ENCODE results near the gene ZNF439.
"Not testable (repeated sequence)": the region's sequence is repeated elsewhere in the genome, so short reads cannot be mapped to it uniquely, and the experiment has no call there.

DNA sequence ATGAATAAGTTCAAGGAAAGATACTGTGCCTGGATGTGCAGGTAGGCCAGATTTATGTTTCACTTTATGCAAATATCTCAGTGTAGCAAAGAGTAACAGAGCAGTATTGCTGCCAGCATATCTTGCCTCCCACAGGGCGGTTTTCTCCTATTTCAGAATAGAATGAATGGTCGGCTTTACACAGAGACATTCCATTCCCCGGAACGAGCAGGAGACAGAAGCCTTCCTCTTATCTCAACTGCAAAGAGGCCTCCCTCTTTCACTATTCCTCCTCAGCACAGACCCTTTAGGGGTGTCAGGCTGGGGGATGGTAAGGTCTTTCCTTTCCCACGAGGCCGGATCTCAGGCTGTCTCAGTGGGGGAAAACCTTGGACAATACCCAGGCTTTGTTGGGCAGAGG, 41.4 kb downstream of the ZNF439 start:
- TF ChIP-seq, protein P1, sequence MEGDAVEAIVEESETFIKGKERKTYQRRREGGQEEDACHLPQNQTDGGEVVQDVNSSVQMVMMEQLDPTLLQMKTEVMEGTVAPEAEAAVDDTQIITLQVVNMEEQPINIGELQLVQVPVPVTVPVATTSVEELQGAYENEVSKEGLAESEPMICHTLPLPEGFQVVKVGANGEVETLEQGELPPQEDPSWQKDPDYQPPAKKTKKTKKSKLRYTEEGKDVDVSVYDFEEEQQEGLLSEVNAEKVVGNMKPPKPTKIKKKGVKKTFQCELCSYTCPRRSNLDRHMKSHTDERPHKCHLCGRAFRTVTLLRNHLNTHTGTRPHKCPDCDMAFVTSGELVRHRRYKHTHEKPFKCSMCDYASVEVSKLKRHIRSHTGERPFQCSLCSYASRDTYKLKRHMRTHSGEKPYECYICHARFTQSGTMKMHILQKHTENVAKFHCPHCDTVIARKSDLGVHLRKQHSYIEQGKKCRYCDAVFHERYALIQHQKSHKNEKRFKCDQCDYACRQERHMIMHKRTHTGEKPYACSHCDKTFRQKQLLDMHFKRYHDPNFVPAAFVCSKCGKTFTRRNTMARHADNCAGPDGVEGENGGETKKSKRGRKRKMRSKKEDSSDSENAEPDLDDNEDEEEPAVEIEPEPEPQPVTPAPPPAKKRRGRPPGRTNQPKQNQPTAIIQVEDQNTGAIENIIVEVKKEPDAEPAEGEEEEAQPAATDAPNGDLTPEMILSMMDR (IDR thresholded peaks at IDR 0.05 in 4 of 5, conservative IDR thresholded peaks at IDR 0.05 in 1 of 5) = not testable (repeated sequence)
- not testable (repeated sequence) for TF ChIP-seq POLR2A (IDR thresholded peaks at IDR 0.05)
